LNCaP clone FGC (cell line): ENCODE data around the gene ANO8.
"Not testable (repeated sequence)": the region's sequence is repeated elsewhere in the genome, so short reads cannot be mapped to it uniquely, and the experiment has no call there.

ENCODE experiments used
- DNase-seq: peaks from one replicate; pipeline ENCODE4 v3.0.0-alpha.2; 2011; ENCODE audit warnings: low read depth
- H3K4me3 ChIP-seq: 2 replicates; pipeline ENCODE4 v1.5.1; 2011; ENCODE audit warnings: mild to moderate bottlenecking, low read depth, low read length, control low read depth
- TF ChIP-seq, protein P1 (sequence below): IDR thresholded peaks from 2 replicates; pipeline ENCODE4 v1.5.1; 2012; ENCODE audit warnings: mild to moderate bottlenecking; ENCODE audit not compliant: control insufficient read depth, insufficient read depth; ENCODE audit errors: extremely low read depth

Gene ANO8

DNA sequence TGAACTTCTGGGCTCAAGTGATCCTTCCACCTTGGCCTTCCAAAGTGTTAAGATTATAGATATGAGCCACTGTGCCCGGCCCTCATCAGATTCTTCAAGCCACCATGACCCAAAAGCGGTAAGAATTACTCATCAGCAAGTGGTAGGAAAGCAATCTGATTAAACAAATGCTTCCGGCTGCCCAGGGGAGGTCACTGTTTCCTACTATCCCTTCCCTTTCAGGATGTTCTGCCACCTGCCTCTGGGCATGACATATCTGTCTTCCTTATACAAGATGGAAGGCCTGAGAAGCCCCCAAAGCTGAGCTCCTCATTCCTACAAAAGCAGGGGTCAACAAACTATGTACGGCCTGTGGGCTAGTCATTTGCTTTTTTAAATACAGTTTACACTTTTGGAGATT is 38.4 kb downstream of the ANO8 start:
- TF ChIP-seq, protein P1, sequence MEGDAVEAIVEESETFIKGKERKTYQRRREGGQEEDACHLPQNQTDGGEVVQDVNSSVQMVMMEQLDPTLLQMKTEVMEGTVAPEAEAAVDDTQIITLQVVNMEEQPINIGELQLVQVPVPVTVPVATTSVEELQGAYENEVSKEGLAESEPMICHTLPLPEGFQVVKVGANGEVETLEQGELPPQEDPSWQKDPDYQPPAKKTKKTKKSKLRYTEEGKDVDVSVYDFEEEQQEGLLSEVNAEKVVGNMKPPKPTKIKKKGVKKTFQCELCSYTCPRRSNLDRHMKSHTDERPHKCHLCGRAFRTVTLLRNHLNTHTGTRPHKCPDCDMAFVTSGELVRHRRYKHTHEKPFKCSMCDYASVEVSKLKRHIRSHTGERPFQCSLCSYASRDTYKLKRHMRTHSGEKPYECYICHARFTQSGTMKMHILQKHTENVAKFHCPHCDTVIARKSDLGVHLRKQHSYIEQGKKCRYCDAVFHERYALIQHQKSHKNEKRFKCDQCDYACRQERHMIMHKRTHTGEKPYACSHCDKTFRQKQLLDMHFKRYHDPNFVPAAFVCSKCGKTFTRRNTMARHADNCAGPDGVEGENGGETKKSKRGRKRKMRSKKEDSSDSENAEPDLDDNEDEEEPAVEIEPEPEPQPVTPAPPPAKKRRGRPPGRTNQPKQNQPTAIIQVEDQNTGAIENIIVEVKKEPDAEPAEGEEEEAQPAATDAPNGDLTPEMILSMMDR, result no peak
- H3K4me3 ChIP-seq, result no peak overlapping the region
- no peak for DNase-seq

DNA sequence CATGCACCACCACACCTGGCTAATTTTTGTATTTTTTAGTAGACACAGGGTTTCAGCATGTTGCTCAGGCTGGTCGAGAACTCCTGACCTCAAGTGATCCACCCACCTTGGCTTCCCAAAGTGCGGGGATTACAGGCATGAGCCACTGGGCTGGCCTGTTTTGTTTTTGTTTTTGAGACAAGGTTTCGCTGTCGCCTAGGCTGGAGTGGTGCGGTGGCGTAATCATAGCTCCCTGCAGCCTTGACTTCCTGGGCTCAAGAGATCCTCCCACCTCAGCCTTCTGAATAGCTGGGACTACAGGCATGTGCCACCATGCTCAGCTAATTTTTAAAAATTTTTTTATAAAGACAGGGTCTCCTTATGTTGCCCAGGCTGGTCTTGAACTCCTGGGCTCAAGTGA is 39.1 kb downstream of the ANO8 start:
- not testable (repeated sequence) for H3K4me3 ChIP-seq, DNase-seq

- TF ChIP-seq, protein P1, result no peak
- no peak for DNase-seq
- H3K4me3 ChIP-seq, result no peak overlapping the region
These were observed 40.4 kb downstream of the ANO8 start for GRCh38 chr19:17294051-17294891.

DNA sequence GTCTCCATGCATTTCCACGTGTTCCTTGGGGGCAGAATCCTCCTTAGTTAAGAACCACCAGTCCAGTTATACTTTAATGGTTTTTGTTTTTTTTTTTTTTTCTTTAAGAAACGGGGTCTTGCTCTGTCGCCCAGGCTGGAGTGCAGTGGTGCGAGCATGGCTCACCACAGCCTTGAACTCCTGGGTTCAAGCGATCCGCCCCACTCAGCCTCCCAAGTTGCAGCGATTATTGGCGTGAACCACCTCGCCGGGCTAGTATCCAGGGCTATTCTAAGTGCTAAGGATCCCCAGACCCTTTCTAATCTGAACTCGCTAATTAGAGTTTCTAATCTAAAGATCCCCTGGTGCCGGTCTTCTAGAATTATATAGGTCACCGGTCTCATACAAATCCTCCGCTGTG is 41.0 kb downstream of the ANO8 start:
- no peak overlapping the region for H3K4me3 ChIP-seq
- no peak for DNase-seq
- TF ChIP-seq, protein P1, result no peak

DNA sequence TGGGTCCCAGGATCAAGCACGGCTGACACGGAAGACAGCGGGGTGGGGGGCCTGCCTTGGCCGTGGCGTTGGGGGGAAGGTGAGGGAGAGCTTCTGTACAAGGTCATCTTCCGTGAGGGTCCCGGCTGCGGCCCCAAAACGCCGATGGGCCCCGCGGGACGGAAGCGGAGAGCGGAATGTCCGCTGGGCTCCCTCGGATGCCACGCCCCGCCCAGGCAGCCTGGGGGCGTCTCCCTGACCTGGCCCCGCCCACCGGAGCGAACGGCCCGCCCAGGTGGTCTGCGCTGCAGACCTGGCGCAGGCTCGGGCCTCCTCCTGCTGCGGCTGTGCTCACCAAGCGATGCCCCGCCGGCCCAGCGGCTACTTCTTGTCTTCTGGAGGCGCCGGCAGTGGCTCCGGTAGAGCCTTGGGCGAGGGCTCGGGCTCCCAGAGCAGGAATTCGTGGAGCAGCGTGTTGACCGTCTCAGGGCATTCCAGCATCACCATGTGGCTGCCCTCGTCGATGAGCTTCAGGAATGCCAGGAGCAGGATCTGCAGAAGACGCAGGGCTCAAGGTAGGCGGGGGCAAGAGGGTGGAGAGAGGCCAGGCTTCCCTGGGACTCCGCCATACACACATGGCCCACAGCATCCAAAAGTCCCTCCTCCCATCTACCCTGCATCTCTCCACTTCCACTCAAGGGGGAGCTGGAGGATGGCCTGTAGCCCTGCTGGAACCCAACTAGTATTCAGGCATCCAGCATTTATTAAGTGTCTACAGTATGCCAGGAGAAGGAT is 42.2 kb downstream of the ANO8 start:
- peak overlapping the region; percentile 44 for H3K4me3 ChIP-seq
- peak; percentile 28 for DNase-seq
- TF ChIP-seq, protein P1, result peak; percentile 51

- H3K4me3 ChIP-seq, result no peak overlapping the region
- DNase-seq, result no peak
- TF ChIP-seq, protein P1, result no peak
These were observed 45.2 kb downstream of the ANO8 start for GRCh38 chr19:17289489-17289888.

DNA sequence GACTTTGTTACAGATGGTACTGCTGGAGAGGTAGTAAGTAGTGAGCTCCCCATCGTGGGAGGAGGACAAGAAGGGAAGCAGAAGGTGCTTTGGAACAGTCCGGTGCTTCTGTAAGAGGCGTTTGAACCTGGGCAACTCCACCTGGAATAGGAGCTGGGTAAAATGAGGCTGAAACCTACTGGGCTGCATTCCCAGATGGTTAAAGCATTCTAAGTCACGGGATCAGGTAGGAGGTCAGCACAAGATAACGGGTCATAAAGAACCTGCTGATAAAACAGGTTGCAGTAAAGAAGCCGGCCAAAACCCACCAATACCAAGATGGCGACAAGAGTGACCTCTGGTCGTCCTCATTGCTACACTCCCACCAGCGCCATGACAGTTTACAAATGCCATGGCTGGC is 47.9 kb downstream of the ANO8 start:
- TF ChIP-seq, protein P1, result no peak
- H3K4me3 ChIP-seq, result no peak overlapping the region
- DNase-seq, result no peak
